MG63 (cell line): Measurements from ENCODE around the gene ROR2. TPM values are rescaled to one million over a fixed set of nuclear protein-coding genes. Genes with fewer than 3 reads are reported as not detected.
A peak's percentile ranks its signal among the peaks of the same experiment; 100 is the strongest.

ENCODE experiments used
- DNase-seq: peaks from one replicate; pipeline ENCODE4 v3.0.0-alpha.2; 2020
- H3K27me3 ChIP-seq: fragments of 250-450 bp; sonication (Bioruptor Pico); 2 replicates; pipeline ENCODE4 v1.5.1; 2020; ENCODE audit warnings: mild to moderate bottlenecking, moderate library complexity
- H3K36me3 ChIP-seq: fragments of 250-450 bp; sonication (Bioruptor Pico); 2 replicates; pipeline ENCODE4 v1.5.1; 2020; ENCODE audit warnings: mild to moderate bottlenecking, moderate library complexity
- H3K4me3 ChIP-seq: fragments of 250-450 bp; sonication (Bioruptor Pico); 2 replicates; pipeline ENCODE4 v1.5.1; 2020; ENCODE audit warnings: mild to moderate bottlenecking, moderate library complexity
- H3K9me3 ChIP-seq: fragments of 250-450 bp; sonication (Bioruptor Pico); 2 replicates; pipeline ENCODE4 v1.5.1; 2020; ENCODE audit warnings: mild to moderate bottlenecking, moderate library complexity
- total RNA-seq: library from RNA; depleted of rRNA; stranded (reverse); fragments of >200 nt; shearing (Covaris generic); gene quantifications from 2 replicates; pipeline ENCODE4 v1.2.3, GENCODE V29; 2014; ENCODE audit warnings: low replicate concordance

The ROR2 gene
- total RNA-seq, 1 experiment from 2014 or later = 0.20 TPM

- no peak overlapping the region for H3K4me3 ChIP-seq
- H3K27me3 ChIP-seq = no peaks in the 10 kb centered on the region
- H3K9me3 ChIP-seq = no peaks in the 10 kb centered on the region
- peak; percentile 8 for DNase-seq
- no peaks in the 10 kb centered on the region for H3K36me3 ChIP-seq
These were observed 104.1 kb downstream of the ROR2 start for GRCh38 chr9:91845879-91846278.

GRCh38 chr9:91844701-91845291 is 105.2 kb downstream of the ROR2 start:
- Histone ChIP-seq H3K4me3 (no peak overlapping the region), H3K27me3 (no peaks in the 10 kb centered on the region), H3K9me3 (no peaks in the 10 kb centered on the region), H3K36me3 (no peaks in the 10 kb centered on the region)
- DNase-seq = no peak

- no peaks in the 10 kb centered on the region for H3K9me3 ChIP-seq
- no peak for DNase-seq
- H3K27me3 ChIP-seq = no peaks in the 10 kb centered on the region
- H3K4me3 ChIP-seq = no peak overlapping the region
- H3K36me3 ChIP-seq = no peaks in the 10 kb centered on the region
These were observed 105.8 kb downstream of the ROR2 start for GRCh38 chr9:91844190-91844589.

- H3K4me3 ChIP-seq = no peak overlapping the region
These were observed 106.3 kb downstream of the ROR2 start for GRCh38 chr9:91843623-91844148.

GRCh38 chr9:91843093-91843492 is 106.9 kb downstream of the ROR2 start:
- H3K36me3 ChIP-seq = no peaks in the 10 kb centered on the region
- H3K27me3 ChIP-seq = no peaks in the 10 kb centered on the region
- no peaks in the 10 kb centered on the region for H3K9me3 ChIP-seq
- H3K4me3 ChIP-seq = no peak overlapping the region
- DNase-seq = no peak

More at GRCh38 chr9:91843623-91844148, 106.3 kb downstream of the ROR2 start:
- H3K27me3 ChIP-seq = no peaks in the 10 kb centered on the region
- no peak for DNase-seq
- H3K36me3 ChIP-seq = no peaks in the 10 kb centered on the region
- H3K9me3 ChIP-seq = no peaks in the 10 kb centered on the region

- Histone ChIP-seq H3K4me3 (no peak overlapping the region), H3K27me3 (no peaks in the 10 kb centered on the region)
- DNase-seq = no peak
These were observed 107.5 kb downstream of the ROR2 start for GRCh38 chr9:91842358-91843049.

GRCh38 chr9:91841591-91841990 is 108.4 kb downstream of the ROR2 start:
- no peak overlapping the region for H3K4me3 ChIP-seq
- no peaks in the 10 kb centered on the region for H3K9me3 ChIP-seq
- H3K27me3 ChIP-seq = no peaks in the 10 kb centered on the region
- DNase-seq = no peak
- no peaks in the 10 kb centered on the region for H3K36me3 ChIP-seq

More at GRCh38 chr9:91842358-91843049, 107.5 kb downstream of the ROR2 start:
- H3K9me3 ChIP-seq = no peaks in the 10 kb centered on the region
- no peaks in the 10 kb centered on the region for H3K36me3 ChIP-seq

- Histone ChIP-seq H3K27me3 (no peaks in the 10 kb centered on the region), H3K36me3 (no peaks in the 10 kb centered on the region), H3K9me3 (no peaks in the 10 kb centered on the region), H3K4me3 (no peak overlapping the region)
- no peak for DNase-seq
These were observed 109.1 kb downstream of the ROR2 start for GRCh38 chr9:91840882-91841281.

GRCh38 chr9:91840469-91840868 is 109.6 kb downstream of the ROR2 start:
- Histone ChIP-seq H3K27me3 (no peaks in the 10 kb centered on the region), H3K4me3 (no peak overlapping the region), H3K36me3 (no peaks in the 10 kb centered on the region), H3K9me3 (no peaks in the 10 kb centered on the region)
- no peak for DNase-seq

GRCh38 chr9:91839926-91840465 is 110.0 kb downstream of the ROR2 start:
- no peak for DNase-seq
- H3K4me3 ChIP-seq = no peak overlapping the region
- no peaks in the 10 kb centered on the region for H3K36me3 ChIP-seq
- H3K9me3 ChIP-seq = no peaks in the 10 kb centered on the region
- no peaks in the 10 kb centered on the region for H3K27me3 ChIP-seq

- no peaks in the 10 kb centered on the region for H3K9me3 ChIP-seq
- no peaks in the 10 kb centered on the region for H3K27me3 ChIP-seq
- DNase-seq = peak; percentile 76
- peak overlapping the region; percentile 4; the same call in 1 of the 2 replicates for H3K4me3 ChIP-seq
- no peaks in the 10 kb centered on the region for H3K36me3 ChIP-seq
These were observed 111.9 kb downstream of the ROR2 start for GRCh38 chr9:91837981-91838731.

GRCh38 chr9:91836515-91836914 is 113.5 kb downstream of the ROR2 start:
- Histone ChIP-seq H3K27me3 (no peaks in the 10 kb centered on the region), H3K36me3 (no peaks in the 10 kb centered on the region), H3K9me3 (no peaks in the 10 kb centered on the region), H3K4me3 (no peak overlapping the region)
- no peak for DNase-seq

GRCh38 chr9:91835632-91836031 is 114.4 kb downstream of the ROR2 start:
- H3K9me3 ChIP-seq = no peaks in the 10 kb centered on the region
- no peak for DNase-seq
- no peaks in the 10 kb centered on the region for H3K36me3 ChIP-seq
- no peak overlapping the region for H3K4me3 ChIP-seq
- no peaks in the 10 kb centered on the region for H3K27me3 ChIP-seq

GRCh38 chr9:91835216-91835615 is 114.8 kb downstream of the ROR2 start:
- no peaks in the 10 kb centered on the region for H3K27me3 ChIP-seq
- H3K9me3 ChIP-seq = no peaks in the 10 kb centered on the region

GRCh38 chr9:91834740-91835139 is 115.3 kb downstream of the ROR2 start:
- DNase-seq = no peak
- no peaks in the 10 kb centered on the region for H3K36me3 ChIP-seq
- no peaks in the 10 kb centered on the region for H3K27me3 ChIP-seq
- no peaks in the 10 kb centered on the region for H3K9me3 ChIP-seq
- no peak overlapping the region for H3K4me3 ChIP-seq

More at GRCh38 chr9:91835216-91835615, 114.8 kb downstream of the ROR2 start:
- Histone ChIP-seq H3K36me3 (no peaks in the 10 kb centered on the region), H3K4me3 (no peak overlapping the region)
- no peak for DNase-seq

GRCh38 chr9:91833878-91834255 is 116.2 kb downstream of the ROR2 start:
- DNase-seq = no peak
- Histone ChIP-seq H3K4me3 (no peak overlapping the region), H3K36me3 (no peaks in the 10 kb centered on the region), H3K9me3 (no peaks in the 10 kb centered on the region), H3K27me3 (no peaks in the 10 kb centered on the region)
